DND-41 (cell line): ENCODE results near the gene MAST4.

Experiments
- ATAC-seq: fragments of 200-7000 bp; cut with Tn5 transposase; 3 replicates; pipeline ENCODE4 v1.9.1; 2021; ENCODE audit warnings: low read depth; ENCODE audit not compliant: insufficient read depth
- DNase-seq: peaks from one replicate; pipeline ENCODE4 v3.0.0-alpha.2; 2020
- H2AFZ ChIP-seq: 2 replicates; pipeline ENCODE4 v1.6.0; 2012; ENCODE audit warnings: low read depth, low read length
- H3K27ac ChIP-seq: 2 replicates; pipeline ENCODE4 v1.5.1; 2012; ENCODE audit warnings: low read length, inconsistent platforms
- H3K27me3 ChIP-seq: fragments of 200-600 bp; sonication (generic); 2 replicates; pipeline ENCODE4 v1.6.0; 2012; ENCODE audit warnings: low read length, mild to moderate bottlenecking, inconsistent platforms; ENCODE audit not compliant: insufficient read depth, poor library complexity
- H3K36me3 ChIP-seq: 2 replicates; pipeline ENCODE4 v1.5.1; 2012; ENCODE audit warnings: low read length, inconsistent platforms; ENCODE audit not compliant: insufficient read depth
- H3K4me1 ChIP-seq: 2 replicates; pipeline ENCODE4 v1.5.1; 2012; ENCODE audit warnings: mild to moderate bottlenecking, low read length; ENCODE audit not compliant: insufficient read depth
- H3K4me2 ChIP-seq: 2 replicates; pipeline ENCODE4 v1.6.0; 2012; ENCODE audit warnings: mild to moderate bottlenecking, moderate library complexity, low read length, inconsistent platforms; ENCODE audit not compliant: insufficient read depth
- H3K4me3 ChIP-seq, 2 experiments: fragments of 200-600 bp in 1 of 2; shearing (Covaris generic) in 1 of 2; 2 replicates each; pipeline ENCODE4 v1.5.1; 2012 to 2016; ENCODE audit warnings: inconsistent platforms in 2 of 2, low read length in 2 of 2, mild to moderate bottlenecking in 2 of 2, low read depth in 1 of 2, moderate library complexity in 1 of 2
- H3K79me2 ChIP-seq: 2 replicates; pipeline ENCODE4 v1.6.0; 2012; ENCODE audit warnings: low read length, inconsistent platforms; ENCODE audit not compliant: insufficient read depth
- H3K9ac ChIP-seq: 2 replicates; pipeline ENCODE4 v1.6.0; 2012; ENCODE audit warnings: low read depth, mild to moderate bottlenecking, inconsistent platforms, low read length, moderate library complexity
- H3K9me3 ChIP-seq: 2 replicates; pipeline ENCODE4 v1.5.1; 2012; ENCODE audit warnings: low read length, moderate library complexity, mild to moderate bottlenecking, inconsistent platforms; ENCODE audit not compliant: insufficient read depth, severe bottlenecking
- H4K20me1 ChIP-seq: 2 replicates; pipeline ENCODE4 v1.6.0; 2012; ENCODE audit warnings: low read length; ENCODE audit not compliant: insufficient read depth
- CTCF ChIP-seq: IDR thresholded peaks from 2 replicates; pipeline ENCODE4 v1.5.1; 2012; ENCODE audit warnings: borderline replicate concordance, low read length, moderate library complexity, mild to moderate bottlenecking; ENCODE audit not compliant: poor library complexity, severe bottlenecking; ENCODE audit errors: extremely low read depth
- EZH2 ChIP-seq: IDR thresholded peaks from 3 replicates; pipeline ENCODE4 v1.6.1; 2012; ENCODE audit warnings: borderline replicate concordance, low read depth, mild to moderate bottlenecking, moderate library complexity, low read length, inconsistent platforms; ENCODE audit not compliant: severe bottlenecking

The MAST4 gene

GRCh38 chr5:66628561-66628960 is 32.4 kb downstream of the MAST4 start:
- H3K4me1 ChIP-seq: no peaks in the 10 kb centered on the region
- no peaks in the 10 kb centered on the region for H3K9me3 ChIP-seq
- no peaks in the 10 kb centered on the region for H4K20me1 ChIP-seq
- H3K27me3 ChIP-seq: no peaks in the 10 kb centered on the region
- no peak overlapping the region for H3K4me2 ChIP-seq
- H3K36me3 ChIP-seq: no peaks in the 10 kb centered on the region
- H2AFZ ChIP-seq: no peak overlapping the region
- no peak for DNase-seq
- H3K79me2 ChIP-seq: peaks cover 14% of the 10 kb centered on the region; the same call in 1 of the 2 replicates
- no peak overlapping the region for H3K4me3 ChIP-seq
- H3K9ac ChIP-seq: no peak overlapping the region
- ATAC-seq: no peak
- H3K27ac ChIP-seq: no peak overlapping the region
- TF ChIP-seq CTCF: no peak
- no peak for TF ChIP-seq EZH2

DNA sequence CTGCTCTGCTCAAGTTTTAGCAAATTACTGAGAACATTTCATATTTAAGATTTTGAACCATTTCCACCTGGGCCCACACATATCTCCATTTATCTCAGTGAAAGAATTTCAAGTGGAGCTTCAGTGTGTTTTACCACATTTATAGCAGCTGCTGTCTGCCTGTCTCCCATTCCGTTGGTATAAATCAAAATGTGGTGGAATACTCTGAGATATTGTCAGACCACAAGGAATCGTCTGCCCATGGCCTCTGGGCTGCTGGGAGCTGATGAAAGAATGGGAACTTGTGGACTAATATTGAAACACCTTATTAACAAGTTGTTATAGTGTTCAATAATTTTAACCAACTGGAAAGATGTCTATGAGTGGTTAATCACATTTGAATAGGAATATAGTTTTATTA is 33.3 kb downstream of the MAST4 start:
- H3K4me2 ChIP-seq: no peak overlapping the region
- H3K9ac ChIP-seq: no peak overlapping the region
- H3K27me3 ChIP-seq: no peaks in the 10 kb centered on the region
- H2AFZ ChIP-seq: no peak overlapping the region
- H3K4me3 ChIP-seq: no peak overlapping the region
- H3K4me1 ChIP-seq: no peaks in the 10 kb centered on the region
- H4K20me1 ChIP-seq: no peaks in the 10 kb centered on the region
- ATAC-seq: no peak
- TF ChIP-seq CTCF (no peak), EZH2 (no peak)
- no peak for DNase-seq
- H3K79me2 ChIP-seq: peaks cover 11% of the 10 kb centered on the region; the same call in 1 of the 2 replicates
- H3K9me3 ChIP-seq: no peaks in the 10 kb centered on the region
- no peak overlapping the region for H3K27ac ChIP-seq
- no peaks in the 10 kb centered on the region for H3K36me3 ChIP-seq

GRCh38 chr5:66633754-66634153 is 37.6 kb downstream of the MAST4 start:
- H3K4me1 ChIP-seq: peaks cover 3% of the 10 kb centered on the region; the same call in 1 of the 2 replicates
- H3K36me3 ChIP-seq: no peaks in the 10 kb centered on the region
- H3K79me2 ChIP-seq: peaks cover 19% of the 10 kb centered on the region
- H3K27ac ChIP-seq: no peak overlapping the region
- H3K4me3 ChIP-seq: no peak overlapping the region
- no peak overlapping the region for H3K9ac ChIP-seq
- no peaks in the 10 kb centered on the region for H4K20me1 ChIP-seq
- H3K9me3 ChIP-seq: no peaks in the 10 kb centered on the region
- H2AFZ ChIP-seq: no peak overlapping the region
- no peaks in the 10 kb centered on the region for H3K27me3 ChIP-seq
- no peak overlapping the region for H3K4me2 ChIP-seq
- ATAC-seq: no peak
- TF ChIP-seq EZH2 (no peak), CTCF (no peak)
- DNase-seq: no peak

DNA sequence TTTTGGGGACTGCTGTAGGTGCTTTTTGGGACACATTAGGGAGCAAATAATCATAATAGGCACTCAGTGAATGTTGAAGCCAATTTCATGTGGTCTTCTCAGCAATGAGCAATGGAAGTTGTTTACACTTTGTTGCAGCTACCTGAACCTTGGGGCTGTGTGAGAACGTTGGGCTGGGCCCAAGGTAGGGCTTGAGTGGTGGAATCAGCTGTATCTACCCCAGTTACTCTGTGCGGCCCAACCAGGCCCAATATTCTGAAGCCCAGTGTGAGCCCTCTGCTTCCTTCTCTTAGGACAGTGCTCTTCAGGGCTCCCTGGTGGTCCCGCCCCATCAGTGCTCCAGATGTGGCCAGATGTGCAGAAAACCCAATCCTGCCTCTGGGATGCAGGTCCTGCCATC is 38.4 kb downstream of the MAST4 start:
- no peak for ATAC-seq
- TF ChIP-seq CTCF (no peak), EZH2 (no peak)

More for the DNA sequence above, 38.4 kb downstream of the MAST4 start:
- Histone ChIP-seq H3K4me2 (no peak overlapping the region), H4K20me1 (no peaks in the 10 kb centered on the region), H3K36me3 (no peaks in the 10 kb centered on the region), H3K9me3 (no peaks in the 10 kb centered on the region), H3K9ac (no peak overlapping the region), H3K27ac (no peak overlapping the region), H3K79me2 (peaks cover 17% of the 10 kb centered on the region), H2AFZ (no peak overlapping the region), H3K4me1 (peaks cover 7% of the 10 kb centered on the region; the same call in 1 of the 2 replicates), H3K4me3 (no peak overlapping the region), H3K27me3 (no peaks in the 10 kb centered on the region)
- no peak for DNase-seq
